OCI-LY7 (cell line): Measurements from ENCODE around the gene PI3.

Experiments used
- EZH2phosphoT487 ChIP-seq: fragments of 200-600 bp; sonication (generic); IDR thresholded peaks from 2 replicates; pipeline ENCODE4 v1.6.1; 2018; ENCODE audit warnings: low read depth, borderline replicate concordance, mild to moderate bottlenecking, mixed run types, antibody characterized with exemption, low read length, moderate library complexity, mixed read lengths
- TF ChIP-seq, protein P1 (sequence below): fragments of 200-600 bp; sonication (generic); conservative IDR thresholded peaks from 2 replicates; pipeline ENCODE4 v1.5.1; 2014; ENCODE audit warnings: mild to moderate bottlenecking, antibody characterized with exemption, low read length, moderate library complexity, mixed read lengths

DNA sequence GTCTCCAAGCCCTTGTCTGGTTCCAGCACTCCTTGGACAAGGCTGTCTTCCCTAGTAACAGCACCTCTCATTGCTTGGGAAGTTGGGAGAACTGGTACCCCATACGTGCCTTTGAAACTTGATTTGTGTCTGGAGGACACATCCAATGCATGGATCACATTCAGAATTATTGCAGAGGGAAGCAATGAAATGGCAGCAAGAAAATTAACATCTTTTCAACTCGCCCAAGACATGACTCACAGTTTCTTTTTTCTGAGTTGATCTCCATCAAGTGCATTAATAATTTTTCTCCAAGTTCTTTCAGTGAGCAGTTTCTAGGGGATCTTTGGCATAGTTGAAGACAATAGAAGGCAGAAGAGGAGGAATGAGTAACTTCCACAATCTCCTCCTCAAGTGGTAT, 22.3 kb upstream of the PI3 start:
- TF ChIP-seq, protein P1, sequence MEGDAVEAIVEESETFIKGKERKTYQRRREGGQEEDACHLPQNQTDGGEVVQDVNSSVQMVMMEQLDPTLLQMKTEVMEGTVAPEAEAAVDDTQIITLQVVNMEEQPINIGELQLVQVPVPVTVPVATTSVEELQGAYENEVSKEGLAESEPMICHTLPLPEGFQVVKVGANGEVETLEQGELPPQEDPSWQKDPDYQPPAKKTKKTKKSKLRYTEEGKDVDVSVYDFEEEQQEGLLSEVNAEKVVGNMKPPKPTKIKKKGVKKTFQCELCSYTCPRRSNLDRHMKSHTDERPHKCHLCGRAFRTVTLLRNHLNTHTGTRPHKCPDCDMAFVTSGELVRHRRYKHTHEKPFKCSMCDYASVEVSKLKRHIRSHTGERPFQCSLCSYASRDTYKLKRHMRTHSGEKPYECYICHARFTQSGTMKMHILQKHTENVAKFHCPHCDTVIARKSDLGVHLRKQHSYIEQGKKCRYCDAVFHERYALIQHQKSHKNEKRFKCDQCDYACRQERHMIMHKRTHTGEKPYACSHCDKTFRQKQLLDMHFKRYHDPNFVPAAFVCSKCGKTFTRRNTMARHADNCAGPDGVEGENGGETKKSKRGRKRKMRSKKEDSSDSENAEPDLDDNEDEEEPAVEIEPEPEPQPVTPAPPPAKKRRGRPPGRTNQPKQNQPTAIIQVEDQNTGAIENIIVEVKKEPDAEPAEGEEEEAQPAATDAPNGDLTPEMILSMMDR: no peak
- TF ChIP-seq EZH2phosphoT487: no peak
